Hepatocyte (in vitro differentiated cells): Measurements from ENCODE around the gene PDIA2. TPM values are rescaled to one million over a fixed set of nuclear protein-coding genes. Genes with fewer than 3 reads are reported as not detected.

Experiments used
- DNase-seq: peaks from one replicate; pipeline ENCODE4 v3.0.0-alpha.2; 2016; ENCODE audit warnings: low spot score
- H2AFZ ChIP-seq: fragments of 200-600 bp; sonication (generic); 2 replicates; pipeline ENCODE4 v1.6.0; 2016; ENCODE audit warnings: antibody characterized with exemption, mild to moderate bottlenecking
- H3K27ac ChIP-seq: fragments of 200-600 bp; sonication (generic); 2 replicates; pipeline ENCODE4 v1.5.1; 2016; ENCODE audit warnings: mild to moderate bottlenecking
- H3K27me3 ChIP-seq: fragments of 200-600 bp; sonication (generic); 2 replicates; pipeline ENCODE4 v1.6.1; 2016
- H3K36me3 ChIP-seq: fragments of 200-600 bp; sonication (generic); replicated peaks from 2 replicates; pipeline ENCODE4 v1.5.1; 2016; ENCODE audit warnings: low read depth; ENCODE audit not compliant: insufficient read depth
- H3K4me1 ChIP-seq: fragments of 200-600 bp; sonication (generic); 2 replicates; pipeline ENCODE4 v1.5.1; 2016; ENCODE audit warnings: mild to moderate bottlenecking, moderate library complexity; ENCODE audit not compliant: insufficient read depth
- H3K4me2 ChIP-seq: fragments of 200-600 bp; sonication (generic); 2 replicates; pipeline ENCODE4 v1.6.0; 2016
- H3K4me3 ChIP-seq: fragments of 200-600 bp; sonication (generic); 2 replicates; pipeline ENCODE4 v1.5.1; 2016; ENCODE audit warnings: mild to moderate bottlenecking
- H3K79me2 ChIP-seq: fragments of 200-600 bp; sonication (generic); 2 replicates; pipeline ENCODE4 v1.6.0; 2017; ENCODE audit warnings: mild to moderate bottlenecking
- H3K9me2 ChIP-seq: fragments of 200-600 bp; sonication (generic); replicated peaks from 2 replicates; pipeline ENCODE4 v1.6.0; 2017; ENCODE audit warnings: mild to moderate bottlenecking; ENCODE audit not compliant: insufficient read depth
- H3K9me3 ChIP-seq: fragments of 200-600 bp; sonication (generic); 2 replicates; pipeline ENCODE4 v1.5.1; 2016; ENCODE audit warnings: low read depth, mild to moderate bottlenecking
- H4K20me1 ChIP-seq: fragments of 200-600 bp; sonication (generic); 2 replicates; pipeline ENCODE4 v1.6.0; 2016; ENCODE audit warnings: mild to moderate bottlenecking; ENCODE audit not compliant: insufficient read depth, poor library complexity, severe bottlenecking
- CTCF ChIP-seq: fragments of 200-600 bp; sonication (generic); IDR thresholded peaks from 2 replicates; pipeline ENCODE4 v1.5.1; 2016; ENCODE audit warnings: antibody characterized with exemption, mild to moderate bottlenecking; ENCODE audit not compliant: poor library complexity
- EZH2 ChIP-seq: fragments of 200-600 bp; sonication (generic); IDR thresholded peaks from 2 replicates; pipeline ENCODE4 v1.6.1; 2016; ENCODE audit warnings: antibody characterized with exemption, mild to moderate bottlenecking, borderline replicate concordance
- EZH2phosphoT487 ChIP-seq: fragments of 200-600 bp; sonication (generic); IDR thresholded peaks from one replicate; pipeline ENCODE4 v1.6.1; 2018; ENCODE audit warnings: antibody characterized with exemption, mild to moderate bottlenecking, low read depth, moderate library complexity; ENCODE audit not compliant: unreplicated experiment, severe bottlenecking
- WGBS: methylation state at CpG from one replicate; pipeline ENCODE4 v1.1.6; 2016; ENCODE audit warnings: low lambda C conversion rate; ENCODE audit errors: missing lambda C conversion rate; 5-methylcytosine and 5-hydroxymethylcytosine counted together
- polyA plus RNA-seq: library from polyadenylated mRNA; unstranded; fragments of >200 nt; fragmentation: Nextera tagmentation; extraction: Ambion mirVana; gene quantifications from 2 replicates; pipeline ENCODE4 v1.2.1, GENCODE V29; 2016
- total RNA-seq: library from RNA; depleted of rRNA; stranded (reverse); fragments of >200 nt; gene quantifications from 2 replicates; pipeline ENCODE4 v1.2.3, GENCODE V29; 2014

PDIA2 gene
- total and polyA plus RNA-seq, 2 experiments from 2014 or later: 0.47 TPM; not detected in 1

GRCh38 chr16:314351-314750, 31.4 kb downstream of the PDIA2 start:
- Histone ChIP-seq H3K79me2 (peaks cover 53% of the 10 kb centered on the region), H3K9me3 (no peaks in the 10 kb centered on the region), H3K4me2 (no peak overlapping the region), H3K27me3 (no peaks in the 10 kb centered on the region), H4K20me1 (peaks cover 24% of the 10 kb centered on the region), H2AFZ (no peak overlapping the region), H3K9me2 (no peaks in the 10 kb centered on the region), H3K27ac (no peak overlapping the region), H3K4me1 (no peaks in the 10 kb centered on the region), H3K4me3 (no peak overlapping the region), H3K36me3 (no peaks in the 10 kb centered on the region)
- no peak for TF ChIP-seq EZH2phosphoT487
- no peak for TF ChIP-seq EZH2
- no peak for TF ChIP-seq CTCF
- no peak for DNase-seq
- WGBS: 98% methylated on average over 16 of the region's 16 CpGs

- 87% methylated on average over 14 of the region's 14 CpGs for WGBS
- Histone ChIP-seq H3K4me2 (no peak overlapping the region), H3K27me3 (no peaks in the 10 kb centered on the region), H3K4me3 (no peak overlapping the region), H2AFZ (no peak overlapping the region), H3K9me3 (no peaks in the 10 kb centered on the region), H3K9me2 (no peaks in the 10 kb centered on the region), H4K20me1 (peaks cover 24% of the 10 kb centered on the region), H3K36me3 (no peaks in the 10 kb centered on the region), H3K79me2 (peaks cover 58% of the 10 kb centered on the region), H3K27ac (no peak overlapping the region), H3K4me1 (no peaks in the 10 kb centered on the region)
- DNase-seq: no peak
- no peak for TF ChIP-seq CTCF
- TF ChIP-seq EZH2phosphoT487: no peak
- no peak for TF ChIP-seq EZH2
Observed at GRCh38 chr16:314795-315299, 31.9 kb downstream of the PDIA2 start.

- Histone ChIP-seq H2AFZ (no peak overlapping the region), H3K4me3 (no peak overlapping the region), H3K4me1 (no peaks in the 10 kb centered on the region), H4K20me1 (peaks cover 30% of the 10 kb centered on the region), H3K9me3 (no peaks in the 10 kb centered on the region), H3K27ac (no peak overlapping the region), H3K36me3 (no peaks in the 10 kb centered on the region), H3K4me2 (no peak overlapping the region), H3K9me2 (no peaks in the 10 kb centered on the region), H3K27me3 (no peaks in the 10 kb centered on the region), H3K79me2 (peaks cover 78% of the 10 kb centered on the region)
- no peak for DNase-seq
- WGBS: 95% methylated on average over 19 of the region's 19 CpGs
- TF ChIP-seq EZH2: no peak
- TF ChIP-seq EZH2phosphoT487: no peak
- TF ChIP-seq CTCF: no peak
Observed at GRCh38 chr16:316741-317464, 33.9 kb downstream of the PDIA2 start.
